Liver (tissue), 9 donors: ENCODE data around the gene UCN2. TPM values are rescaled to one million over a fixed set of nuclear protein-coding genes. Genes with fewer than 3 reads are reported as not detected.

Experiments used
- DNase-seq: peaks from one replicate; pipeline ENCODE4 v3.0.0-alpha.2; 2017; ENCODE audit warnings: low spot score
- H3K27ac ChIP-seq, 2 donors: one replicate each; pipeline ENCODE4 v1.7.0; 2013; ENCODE audit warnings: inconsistent platforms in 2 of 2, low read length in 2 of 2, control low read depth in 1 of 2, low read depth in 1 of 2, mild to moderate bottlenecking in 1 of 2
- H3K27me3 ChIP-seq, 4 donors: one replicate each; pipeline versions ENCODE4 v1.6.1 to v1.7.0; 2013; ENCODE audit warnings: low read length in 3 of 4, inconsistent platforms in 1 of 4, mild to moderate bottlenecking in 1 of 4, moderate library complexity in 1 of 4; ENCODE audit not compliant: control insufficient read depth in 4 of 4, insufficient read depth in 4 of 4
- H3K36me3 ChIP-seq, 4 donors: one replicate each; pipeline versions ENCODE4 v1.6.1 to v1.7.0; 2013; ENCODE audit warnings: low read length in 3 of 4, mild to moderate bottlenecking in 3 of 4, low read depth in 1 of 4, moderate library complexity in 1 of 4; ENCODE audit not compliant: control insufficient read depth in 4 of 4, insufficient read depth in 3 of 4
- H3K4me1 ChIP-seq, 4 donors: one replicate each; pipeline versions ENCODE4 v1.6.1 to v1.7.0; 2013; ENCODE audit warnings: low read length in 3 of 4, mild to moderate bottlenecking in 3 of 4, moderate library complexity in 1 of 4; ENCODE audit not compliant: control insufficient read depth in 4 of 4, insufficient read depth in 4 of 4
- H3K4me3 ChIP-seq, 3 donors: one replicate each; pipeline versions ENCODE4 v1.6.1 to v1.7.0; 2013; ENCODE audit warnings: low read length in 3 of 3, control low read depth in 1 of 3, low read depth in 1 of 3, mild to moderate bottlenecking in 1 of 3
- H3K9ac ChIP-seq, 2 donors: one replicate each; pipeline ENCODE4 v1.7.0; 2013; ENCODE audit warnings: low read length in 2 of 2, mild to moderate bottlenecking in 2 of 2, moderate library complexity in 2 of 2, control low read depth in 1 of 2, low read depth in 1 of 2
- H3K9me3 ChIP-seq, 4 donors: one replicate each; pipeline versions ENCODE4 v1.6.1 to v1.7.0; 2013; ENCODE audit warnings: low read length in 3 of 4; ENCODE audit not compliant: control insufficient read depth in 4 of 4
- ATF3 ChIP-seq: IDR thresholded peaks from 2 replicates; pipeline ENCODE4 v1.6.1; 2016; ENCODE audit warnings: antibody characterized with exemption
- CTCF ChIP-seq: fragments of 150-350 bp; IDR thresholded peaks from 2 replicates; pipeline ENCODE4 v1.5.1; 2017; ENCODE audit warnings: improper control_type of control experiment, low read depth, low read length; ENCODE audit not compliant: missing input control
- EGR1 ChIP-seq, 2 donors: IDR thresholded peaks; 2 replicates each; pipeline ENCODE4 v1.6.1; 2016 to 2018; ENCODE audit warnings: antibody characterized with exemption in 2 of 2, low read depth in 2 of 2
- FOXA1 ChIP-seq: IDR thresholded peaks from 2 replicates; pipeline ENCODE4 v1.6.1; 2016; ENCODE audit warnings: antibody characterized with exemption
- FOXA2 ChIP-seq: IDR thresholded peaks from 2 replicates; pipeline ENCODE4 v1.6.1; 2016; ENCODE audit warnings: antibody characterized with exemption
- GABPA ChIP-seq, 2 donors: IDR thresholded peaks in 1 of 2; conservative IDR thresholded peaks in 1 of 2; 2 replicates each; pipeline ENCODE4 v1.6.1; 2016; ENCODE audit warnings: antibody characterized with exemption in 2 of 2, mild to moderate bottlenecking in 1 of 2, moderate library complexity in 1 of 2
- HNF4A ChIP-seq, 2 donors: conservative IDR thresholded peaks; 2 replicates each; pipeline ENCODE4 v1.6.1; 2016; ENCODE audit warnings: antibody characterized with exemption in 2 of 2, mild to moderate bottlenecking in 2 of 2
- HNF4G ChIP-seq: IDR thresholded peaks from 2 replicates; pipeline ENCODE4 v1.6.1; 2016; ENCODE audit warnings: antibody characterized with exemption
- JUND ChIP-seq, 2 donors: IDR thresholded peaks; 2 replicates each; pipeline ENCODE4 v1.6.1; 2016; ENCODE audit warnings: antibody characterized with exemption in 2 of 2
- NR2F2 ChIP-seq: IDR thresholded peaks from 2 replicates; pipeline ENCODE4 v1.6.1; 2016; ENCODE audit warnings: antibody characterized with exemption
- REST ChIP-seq: IDR thresholded peaks from 2 replicates; pipeline ENCODE4 v1.6.1; 2016; ENCODE audit warnings: antibody characterized with exemption, mild to moderate bottlenecking
- RXRA ChIP-seq, 2 donors: IDR thresholded peaks; 2 replicates each; pipeline ENCODE4 v1.6.1; 2017 to 2018; ENCODE audit warnings: antibody characterized with exemption in 2 of 2, mild to moderate bottlenecking in 1 of 2
- TAF1 ChIP-seq: conservative IDR thresholded peaks from 2 replicates; pipeline ENCODE4 v1.6.1; 2016; ENCODE audit warnings: antibody characterized with exemption, mild to moderate bottlenecking
- YY1 ChIP-seq: IDR thresholded peaks from 2 replicates; pipeline ENCODE4 v1.6.1; 2016; ENCODE audit warnings: antibody characterized with exemption, mild to moderate bottlenecking
- ZBTB33 ChIP-seq: IDR thresholded peaks from 2 replicates; pipeline ENCODE4 v1.6.1; 2016; ENCODE audit warnings: antibody characterized with exemption
- WGBS: extraction: QIAGEN DNeasy Blood & Tissue Kit; methylation state at CpG from one replicate; pipeline ENCODE4 v1.1.7; 2013; 5-methylcytosine and 5-hydroxymethylcytosine counted together
- polyA plus RNA-seq, 2 donors: library from polyadenylated mRNA; stranded (reverse) in 1 of 2; unstranded in 1 of 2; fragments of 200-250 nt in 1 of 2; fragments of >200 nt in 1 of 2; fragmentation: Nextera tagmentation in 1 of 2; extraction: Ambion mirVana in 1 of 2; gene quantifications; one replicate each; pipeline versions ENCODE4 v1.2.1 to v1.2.3, GENCODE V29; 2013 to 2015
- total RNA-seq, 2 donors: library from RNA; depleted of rRNA; stranded (reverse); fragments of >200 nt; gene quantifications; one replicate each; pipeline ENCODE4 v1.2.3, GENCODE V29; 2014
- donor health status: healthy.
- donor health status: healthy.
- donor health status: healthy.
- donor health status: healthy.
- donor health status: healthy.

Gene UCN2
- total and polyA plus RNA-seq, 4 donors, result 0.08 TPM; not detected in 3

- TF ChIP-seq ZBTB33 (no peak), CTCF (no peak), EGR1 (IDR thresholded peaks at IDR 0.05; ENCODE audit: low read depth in 2 of 2) (no peak), YY1 (no peak), TAF1 (no peak)
Measured at GRCh38 chr3:48599509-48600285, 36.1 kb upstream of the UCN2 start (continued).

GRCh38 chr3:48599077-48599501 lies 35.5 kb upstream of the UCN2 start:
- WGBS, result 87% methylated on average over 11 of the region's 11 CpGs
- Histone ChIP-seq H3K9me3 (no peaks in the 10 kb centered on the region), H3K4me1 (peaks cover 0 to 4% (median 0%) of the 10 kb centered on the region in 4 donors), H3K27ac (peak overlapping the region in 1 of 2 donors; percentile 46), H3K4me3 (no peak overlapping the region), H3K36me3 (peaks cover 15 to 65% (median 50%) of the 10 kb centered on the region in 4 donors), H3K27me3 (no peaks in the 10 kb centered on the region), H3K9ac (no peak overlapping the region)
- no peak for DNase-seq
- no peak for TF ChIP-seq TAF1
- no peak for TF ChIP-seq ATF3
- TF ChIP-seq GABPA (IDR thresholded peaks at IDR 0.05 in 1 of 2, conservative IDR thresholded peaks at IDR 0.05 in 1 of 2), result no peak
- TF ChIP-seq FOXA2, result no peak

GRCh38 chr3:48598323-48599076 lies 34.9 kb upstream of the UCN2 start:
- Histone ChIP-seq H3K36me3 (peaks cover 14 to 59% (median 44%) of the 10 kb centered on the region in 4 donors), H3K9ac (no peak overlapping the region), H3K27ac (peak overlapping the region in 1 of 2 donors; percentile 46), H3K9me3 (no peaks in the 10 kb centered on the region), H3K27me3 (no peaks in the 10 kb centered on the region), H3K4me3 (no peak overlapping the region), H3K4me1 (peaks cover 0 to 4% (median 0%) of the 10 kb centered on the region in 4 donors)
- no peak for TF ChIP-seq HNF4G
- no peak for TF ChIP-seq NR2F2
- TF ChIP-seq HNF4A (conservative IDR thresholded peaks at IDR 0.05), result no peak
- TF ChIP-seq REST, result no peak
- no peak for TF ChIP-seq JUND (IDR thresholded peaks at IDR 0.05)
- TF ChIP-seq ATF3, result no peak
- no peak for TF ChIP-seq CTCF
- no peak for TF ChIP-seq GABPA (IDR thresholded peaks at IDR 0.05 in 1 of 2, conservative IDR thresholded peaks at IDR 0.05 in 1 of 2)
- TF ChIP-seq RXRA (IDR thresholded peaks at IDR 0.05), result no peak
- no peak for TF ChIP-seq FOXA1
- TF ChIP-seq EGR1 (IDR thresholded peaks at IDR 0.05; ENCODE audit: low read depth in 2 of 2), result no peak
- DNase-seq, result no peak
- 81% methylated on average over 5 of the region's 5 CpGs for WGBS
